Effector memory CD4-positive, alpha-beta T cell (primary cell): ENCODE measurements around the gene EMX2.

Experiments
- DNase-seq, 3 donors: peaks; one replicate each; pipeline ENCODE4 v3.0.0-alpha.2; 2020
- H3K27ac ChIP-seq: 2 replicates; pipeline ENCODE4 v1.7.0; 2013; ENCODE audit warnings: mild to moderate bottlenecking, low read length, moderate library complexity; ENCODE audit not compliant: insufficient read depth, poor library complexity, severe bottlenecking
- H3K27me3 ChIP-seq: replicated peaks from 2 replicates; pipeline ENCODE4 v1.7.0; 2013; ENCODE audit warnings: mild to moderate bottlenecking, low read length; ENCODE audit not compliant: insufficient read depth, control insufficient read depth, poor library complexity, severe bottlenecking
- H3K36me3 ChIP-seq: 2 replicates; pipeline ENCODE4 v1.7.0; 2013; ENCODE audit warnings: mild to moderate bottlenecking, low read length, moderate library complexity; ENCODE audit not compliant: control insufficient read depth, insufficient read depth
- H3K4me1 ChIP-seq: 2 replicates; pipeline ENCODE4 v1.7.0; 2013; ENCODE audit warnings: low read length, mild to moderate bottlenecking; ENCODE audit not compliant: control insufficient read depth, insufficient read depth, poor library complexity, severe bottlenecking
- H3K4me3 ChIP-seq: 2 replicates; pipeline ENCODE4 v1.7.0; 2013; ENCODE audit warnings: low read length, low read depth, mild to moderate bottlenecking; ENCODE audit not compliant: insufficient read depth, poor library complexity, severe bottlenecking
- H3K9me3 ChIP-seq: 2 replicates; pipeline ENCODE4 v1.7.0; 2013; ENCODE audit warnings: mild to moderate bottlenecking, low read length, moderate library complexity; ENCODE audit not compliant: control insufficient read depth

The EMX2 gene

DNA sequence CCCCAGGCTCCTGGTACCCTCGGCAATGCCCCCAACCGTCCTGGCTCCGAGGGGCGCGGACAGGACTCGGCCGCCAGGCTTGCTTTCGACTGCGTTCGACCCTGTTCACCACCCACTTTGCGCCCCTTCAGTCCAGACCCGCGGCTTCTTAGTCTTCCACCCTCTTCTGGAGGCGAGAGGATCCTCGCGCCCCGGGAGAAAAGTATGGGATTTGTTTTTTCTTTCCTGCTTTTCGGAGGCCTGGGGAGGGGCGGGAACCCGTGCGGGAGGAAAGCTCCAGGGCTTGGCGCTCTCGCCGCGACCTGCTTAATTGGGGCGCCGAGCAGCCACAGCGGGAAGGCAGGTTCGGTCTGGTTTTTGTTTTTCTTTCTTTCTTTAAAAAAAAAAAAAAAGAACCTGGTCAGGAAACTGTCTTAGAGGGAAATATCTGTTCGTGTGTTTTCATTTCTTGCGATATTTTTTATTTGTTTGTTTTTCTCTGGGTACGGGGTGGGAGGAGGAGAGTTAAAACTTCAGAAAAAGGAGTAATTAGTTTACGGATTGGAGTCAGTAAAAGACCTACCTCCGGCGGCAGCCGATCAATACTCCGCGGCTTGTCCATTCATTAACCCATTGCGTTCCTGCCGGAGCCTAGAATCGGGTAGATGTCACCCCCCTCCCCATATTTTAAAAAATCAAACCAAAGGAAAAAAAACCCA lies 1.6 kb downstream of the EMX2 start:
- H3K4me1 ChIP-seq = peaks cover 7% of the 10 kb centered on the region
- H3K4me3 ChIP-seq = no peak overlapping the region
- no peaks in the 10 kb centered on the region for H3K36me3 ChIP-seq
- H3K27me3 ChIP-seq = peaks cover 46% of the 10 kb centered on the region
- DNase-seq = no peak
- no peaks in the 10 kb centered on the region for H3K9me3 ChIP-seq
- no peak overlapping the region for H3K27ac ChIP-seq

DNA sequence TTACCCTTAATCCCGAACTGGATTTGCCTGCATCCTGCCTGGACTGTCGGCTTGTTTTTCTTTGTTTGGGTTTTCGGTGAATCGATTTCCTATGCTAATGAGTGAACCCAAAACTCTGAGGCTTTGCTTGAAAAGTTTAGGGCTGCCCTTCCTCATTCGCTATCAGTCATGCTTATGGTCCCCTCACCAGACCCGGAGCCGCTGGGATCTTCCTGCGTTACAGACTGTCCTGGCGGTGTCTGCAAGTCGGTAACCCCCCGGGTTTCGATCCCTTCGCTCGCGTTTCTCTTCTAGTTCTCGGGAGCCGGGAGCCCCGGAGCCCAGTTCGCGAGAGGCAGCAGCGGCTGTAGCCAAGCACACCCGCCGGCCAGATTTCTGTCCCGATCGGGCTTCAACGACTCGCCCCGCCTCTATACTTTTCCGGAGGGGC lies 2.2 kb downstream of the EMX2 start:
- Histone ChIP-seq H3K4me1 (peaks cover 7% of the 10 kb centered on the region), H3K4me3 (no peak overlapping the region), H3K27me3 (peaks cover 44% of the 10 kb centered on the region), H3K9me3 (no peaks in the 10 kb centered on the region), H3K27ac (no peak overlapping the region), H3K36me3 (no peaks in the 10 kb centered on the region)
- no peak for DNase-seq

DNA sequence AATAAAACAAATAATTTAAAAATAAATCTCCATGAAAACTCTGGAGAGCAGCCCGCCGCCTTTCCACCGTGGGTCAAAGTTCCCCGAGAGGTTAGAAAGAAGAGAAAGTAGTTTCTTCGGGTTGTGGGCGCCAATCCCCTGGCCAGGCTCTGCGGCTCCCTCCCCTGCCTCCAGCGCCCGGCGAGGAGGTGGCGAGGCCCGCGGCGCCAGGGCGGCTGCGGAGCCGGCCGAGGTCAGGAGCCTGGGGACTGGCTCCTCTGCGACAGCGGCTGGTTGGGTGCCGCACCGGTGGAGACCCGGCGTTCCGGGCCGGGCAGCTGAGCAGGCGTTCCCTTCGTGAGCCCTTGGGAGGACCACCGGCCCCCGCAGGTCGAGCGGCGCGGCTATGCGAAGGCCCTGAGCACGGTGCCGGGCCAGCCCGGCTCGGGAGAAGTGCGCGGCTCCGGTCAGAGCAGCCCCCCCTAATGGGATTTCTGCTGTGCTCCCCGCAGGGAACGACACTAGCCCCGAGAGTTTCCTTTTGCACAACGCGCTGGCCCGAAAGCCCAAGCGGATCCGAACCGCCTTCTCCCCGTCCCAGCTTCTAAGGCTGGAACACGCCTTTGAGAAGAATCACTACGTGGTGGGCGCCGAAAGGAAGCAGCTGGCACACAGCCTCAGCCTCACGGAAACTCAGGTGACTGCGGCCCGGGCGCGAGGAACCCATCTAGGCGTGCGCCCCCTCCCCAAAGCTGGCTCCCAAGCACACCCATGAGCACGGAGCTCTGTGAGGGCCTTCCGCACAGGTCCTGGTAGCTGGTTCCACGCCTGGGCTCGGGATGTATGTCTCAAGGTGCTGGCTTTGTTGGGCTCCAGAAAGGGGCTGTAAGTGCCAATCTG lies 2.8 kb downstream of the EMX2 start:
- H3K27me3 ChIP-seq = peaks cover 44% of the 10 kb centered on the region
- peaks cover 7% of the 10 kb centered on the region for H3K4me1 ChIP-seq
- H3K9me3 ChIP-seq = no peaks in the 10 kb centered on the region
- H3K36me3 ChIP-seq = no peaks in the 10 kb centered on the region
- no peak for DNase-seq
- H3K27ac ChIP-seq = no peak overlapping the region
- no peak overlapping the region for H3K4me3 ChIP-seq

DNA sequence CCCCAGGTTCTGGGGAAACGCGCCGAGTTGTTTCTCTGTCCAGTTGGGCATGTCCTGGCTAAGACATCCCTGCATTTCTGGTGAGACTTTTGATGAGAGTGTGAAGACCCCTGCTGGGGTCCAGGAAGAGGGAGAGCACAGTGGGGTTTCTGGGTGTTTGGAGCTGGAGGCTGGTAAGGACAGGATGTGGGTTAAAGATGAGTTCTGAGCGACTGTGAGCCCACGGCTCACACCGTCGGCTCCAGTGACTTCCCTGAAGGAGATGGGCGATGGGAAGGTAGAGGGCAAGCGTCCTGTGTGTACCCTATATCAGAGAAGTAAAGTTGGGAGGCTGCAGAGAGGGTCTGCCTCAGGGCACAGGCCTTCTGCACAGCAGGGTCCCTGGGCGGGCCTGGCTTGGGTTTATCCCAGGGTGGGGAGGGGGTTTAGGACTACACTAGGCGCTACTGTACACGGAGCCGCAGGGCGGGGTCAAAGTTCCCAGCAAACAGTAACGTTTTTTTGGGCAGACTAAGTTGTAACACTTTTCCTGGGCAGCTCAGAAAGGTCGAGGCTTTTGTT lies 3.6 kb downstream of the EMX2 start:
- Histone ChIP-seq H3K27ac (no peak overlapping the region), H3K36me3 (no peaks in the 10 kb centered on the region), H3K27me3 (peaks cover 46% of the 10 kb centered on the region), H3K4me1 (peaks cover 7% of the 10 kb centered on the region), H3K9me3 (no peaks in the 10 kb centered on the region), H3K4me3 (no peak overlapping the region)
- DNase-seq = no peak

DNA sequence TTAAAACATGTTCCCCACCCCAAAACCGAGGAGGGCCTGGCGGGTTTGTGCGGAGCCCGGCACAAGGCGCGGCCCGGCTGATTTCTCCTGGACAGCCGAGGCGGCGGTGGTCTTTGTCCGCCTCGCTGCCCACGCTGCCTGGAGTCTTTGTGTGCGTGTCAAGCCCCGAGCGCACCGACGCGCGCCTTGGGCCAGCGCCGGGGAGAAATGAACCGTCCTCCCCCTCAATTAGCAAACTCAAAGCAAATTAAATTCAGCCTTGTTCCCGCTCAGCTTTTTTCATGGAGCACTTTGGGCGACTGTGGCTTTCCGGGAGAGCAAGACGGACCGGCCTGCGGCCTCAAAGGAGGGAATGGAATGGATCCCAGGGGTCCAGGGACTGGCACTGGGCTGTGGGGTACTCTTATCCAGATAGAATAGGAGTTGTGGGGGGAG lies 4.1 kb downstream of the EMX2 start:
- Histone ChIP-seq H3K36me3 (no peaks in the 10 kb centered on the region), H3K9me3 (no peaks in the 10 kb centered on the region), H3K4me1 (peaks cover 7% of the 10 kb centered on the region), H3K4me3 (no peak overlapping the region), H3K27ac (no peak overlapping the region), H3K27me3 (peaks cover 46% of the 10 kb centered on the region)
- DNase-seq = no peak

DNA sequence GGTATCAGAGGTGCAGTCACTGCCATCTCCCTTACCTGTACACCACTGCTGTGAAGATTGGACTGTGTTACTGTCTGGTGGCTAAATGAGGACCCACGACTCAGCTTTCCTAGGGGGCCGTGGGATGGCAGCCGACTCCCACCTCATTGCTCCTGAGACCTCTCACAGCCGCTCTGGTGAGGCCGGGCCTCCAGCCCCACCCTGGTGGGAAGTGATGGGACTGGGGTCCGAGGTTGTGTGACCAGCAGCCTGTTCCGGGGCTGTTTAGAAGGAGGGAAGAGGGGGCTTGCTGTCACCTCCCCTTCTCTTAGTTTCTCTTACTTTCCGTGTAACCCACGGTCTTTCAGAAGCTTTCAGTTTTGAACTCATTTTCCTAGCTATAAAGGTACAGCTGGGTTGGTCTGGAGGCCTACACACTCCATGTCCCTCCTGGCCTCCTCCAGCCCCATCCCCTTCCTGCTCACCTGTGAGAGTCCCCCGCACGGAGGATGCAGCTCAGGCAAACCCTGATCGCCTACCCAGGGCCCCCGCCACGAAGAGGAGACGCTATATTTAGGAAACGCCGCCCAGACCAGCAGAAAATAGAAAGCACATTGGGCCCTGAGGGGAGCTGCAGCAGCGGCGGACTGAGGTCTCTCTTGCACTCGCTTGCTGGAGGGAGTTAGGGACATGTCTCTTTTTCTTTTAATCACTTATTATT lies 4.6 kb downstream of the EMX2 start:
- Histone ChIP-seq H3K9me3 (no peaks in the 10 kb centered on the region), H3K36me3 (no peaks in the 10 kb centered on the region), H3K4me3 (no peak overlapping the region), H3K27ac (no peak overlapping the region), H3K27me3 (peaks cover 43% of the 10 kb centered on the region), H3K4me1 (peaks cover 7% of the 10 kb centered on the region)
- no peak for DNase-seq

DNA sequence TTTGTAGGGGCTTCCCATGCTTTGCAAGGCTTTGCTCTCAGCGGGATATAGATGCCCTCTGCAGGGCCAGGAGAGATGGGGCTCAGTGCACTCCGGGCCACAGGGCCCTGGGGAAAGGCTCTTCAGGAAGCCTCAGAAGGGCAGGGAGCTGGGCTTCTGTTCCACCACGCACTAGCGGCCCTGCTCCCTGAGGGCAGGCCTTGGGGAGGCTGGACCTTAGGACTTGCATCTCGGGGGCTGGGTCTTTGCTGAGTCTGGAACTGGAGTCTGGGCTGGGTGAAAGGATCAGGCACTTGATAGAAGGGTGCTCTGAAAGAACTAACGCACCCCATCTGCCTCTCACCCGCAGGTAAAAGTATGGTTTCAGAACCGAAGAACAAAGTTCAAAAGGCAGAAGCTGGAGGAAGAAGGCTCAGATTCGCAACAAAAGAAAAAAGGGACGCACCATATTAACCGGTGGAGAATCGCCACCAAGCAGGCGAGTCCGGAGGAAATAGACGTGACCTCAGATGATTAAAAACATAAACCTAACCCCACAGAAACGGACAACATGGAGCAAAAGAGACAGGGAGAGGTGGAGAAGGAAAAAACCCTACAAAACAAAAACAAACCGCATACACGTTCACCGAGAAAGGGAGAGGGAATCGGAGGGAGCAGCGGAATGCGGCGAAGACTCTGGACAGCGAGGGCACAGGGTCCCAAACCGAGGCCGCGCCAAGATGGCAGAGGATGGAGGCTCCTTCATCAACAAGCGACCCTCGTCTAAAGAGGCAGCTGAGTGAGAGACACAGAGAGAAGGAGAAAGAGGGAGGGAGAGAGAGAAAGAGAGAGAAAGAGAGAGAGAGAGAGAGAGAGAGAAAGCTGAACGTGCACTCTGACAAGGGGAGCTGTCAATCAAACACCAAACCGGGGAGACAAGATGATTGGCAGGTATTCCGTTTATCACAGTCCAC lies 5.4 kb downstream of the EMX2 start:
- Histone ChIP-seq H3K27me3 (peaks cover 44% of the 10 kb centered on the region), H3K36me3 (no peaks in the 10 kb centered on the region), H3K4me1 (peaks cover 7% of the 10 kb centered on the region), H3K4me3 (no peak overlapping the region), H3K27ac (no peak overlapping the region), H3K9me3 (no peaks in the 10 kb centered on the region)
- DNase-seq = no peak

DNA sequence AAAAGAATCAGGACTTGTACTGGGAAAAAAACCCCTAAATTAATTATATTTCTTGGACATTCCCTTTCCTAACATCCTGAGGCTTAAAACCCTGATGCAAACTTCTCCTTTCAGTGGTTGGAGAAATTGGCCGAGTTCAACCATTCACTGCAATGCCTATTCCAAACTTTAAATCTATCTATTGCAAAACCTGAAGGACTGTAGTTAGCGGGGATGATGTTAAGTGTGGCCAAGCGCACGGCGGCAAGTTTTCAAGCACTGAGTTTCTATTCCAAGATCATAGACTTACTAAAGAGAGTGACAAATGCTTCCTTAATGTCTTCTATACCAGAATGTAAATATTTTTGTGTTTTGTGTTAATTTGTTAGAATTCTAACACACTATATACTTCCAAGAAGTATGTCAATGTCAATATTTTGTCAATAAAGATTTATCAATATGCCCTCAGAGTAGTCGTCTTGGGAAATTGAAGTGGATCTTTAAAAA lies 6.6 kb downstream of the EMX2 start:
- H3K4me3 ChIP-seq = no peak overlapping the region
- no peaks in the 10 kb centered on the region for H3K9me3 ChIP-seq
- H3K36me3 ChIP-seq = no peaks in the 10 kb centered on the region
- H3K4me1 ChIP-seq = no peaks in the 10 kb centered on the region
- H3K27me3 ChIP-seq = peaks cover 47% of the 10 kb centered on the region
- H3K27ac ChIP-seq = no peak overlapping the region
- DNase-seq = no peak

DNA sequence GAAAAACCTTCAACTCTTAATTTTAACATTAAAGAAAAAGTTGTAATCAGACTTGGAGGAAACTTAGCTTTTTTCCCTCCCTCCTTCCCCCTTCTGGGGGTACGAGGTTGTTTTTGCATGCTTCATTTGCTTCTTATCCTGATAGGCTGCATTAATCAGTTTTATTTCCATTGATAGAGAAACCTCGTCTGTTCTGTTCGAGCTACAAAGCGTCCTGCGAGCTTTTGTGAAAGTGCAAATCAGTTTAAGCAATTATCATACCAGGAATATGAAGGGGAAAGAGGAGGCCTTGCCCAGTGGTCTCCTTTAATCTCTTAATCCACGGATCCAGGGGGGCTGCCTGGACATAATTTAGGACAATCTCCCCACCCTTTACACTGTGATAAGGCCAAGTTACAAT lies 7.5 kb downstream of the EMX2 start:
- H3K4me3 ChIP-seq = no peak overlapping the region
- H3K36me3 ChIP-seq = no peaks in the 10 kb centered on the region
- DNase-seq = no peak
- H3K27me3 ChIP-seq = peaks cover 45% of the 10 kb centered on the region
- no peaks in the 10 kb centered on the region for H3K9me3 ChIP-seq
- H3K27ac ChIP-seq = no peak overlapping the region
- H3K4me1 ChIP-seq = no peaks in the 10 kb centered on the region
